WERI-Rb-1 (cell line): ENCODE measurements around the gene ERG.

Source experiments
- DNase-seq: peaks from one replicate; pipeline ENCODE4 v3.0.0-alpha.2; 2020
- H3K27ac ChIP-seq: fragments of 250-450 bp; sonication (Bioruptor Pico); 2 replicates; pipeline ENCODE4 v1.5.1; 2020; ENCODE audit warnings: mild to moderate bottlenecking, moderate library complexity
- H3K27me3 ChIP-seq: fragments of 250-450 bp; sonication (Bioruptor Pico); 2 replicates; pipeline ENCODE4 v1.5.1; 2021; ENCODE audit warnings: mild to moderate bottlenecking, low read depth, moderate library complexity; ENCODE audit not compliant: insufficient read depth, severe bottlenecking
- H3K36me3 ChIP-seq: fragments of 250-450 bp; sonication (Bioruptor Pico); 2 replicates; pipeline ENCODE4 v1.5.1; 2020; ENCODE audit warnings: mild to moderate bottlenecking, moderate library complexity
- H3K4me3 ChIP-seq: 2 replicates; pipeline ENCODE4 v1.5.1; 2011; ENCODE audit warnings: low read depth, mild to moderate bottlenecking, control low read depth, low read length
- H3K9me3 ChIP-seq: fragments of 250-450 bp; sonication (Bioruptor Pico); 2 replicates; pipeline ENCODE4 v1.5.1; 2021; ENCODE audit warnings: mild to moderate bottlenecking, moderate library complexity; ENCODE audit not compliant: severe bottlenecking
- TF ChIP-seq, protein P1 (sequence below): IDR thresholded peaks from 2 replicates; pipeline ENCODE4 v1.5.1; 2011; ENCODE audit warnings: low read depth, mild to moderate bottlenecking, control low read depth, inconsistent platforms, low read length

Gene ERG

DNA sequence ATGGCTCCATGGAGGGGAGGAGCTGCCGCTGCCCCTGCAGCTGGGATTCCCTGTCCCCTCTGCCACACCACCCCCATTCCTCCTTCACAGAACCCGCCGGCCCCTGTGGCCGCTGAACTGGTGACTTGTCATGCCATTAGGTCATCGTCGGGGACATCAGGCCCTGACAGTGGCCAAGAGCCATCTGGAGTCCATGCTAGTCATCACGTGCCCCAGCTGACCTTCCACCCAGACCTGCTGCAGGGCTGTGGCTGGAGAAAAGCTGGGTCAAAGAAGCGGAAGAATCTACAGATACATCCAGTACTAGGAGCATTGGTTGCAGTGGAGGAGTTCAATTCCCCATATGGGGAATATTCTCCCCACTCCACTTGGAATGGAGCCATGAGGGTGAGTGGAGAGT, 163.4 kb downstream of the ERG start:
- Histone ChIP-seq H3K4me3 (no peak overlapping the region), H3K36me3 (no peaks in the 10 kb centered on the region), H3K9me3 (no peaks in the 10 kb centered on the region), H3K27me3 (no peaks in the 10 kb centered on the region), H3K27ac (no peak overlapping the region)
- no peak for DNase-seq
- TF ChIP-seq, protein P1, sequence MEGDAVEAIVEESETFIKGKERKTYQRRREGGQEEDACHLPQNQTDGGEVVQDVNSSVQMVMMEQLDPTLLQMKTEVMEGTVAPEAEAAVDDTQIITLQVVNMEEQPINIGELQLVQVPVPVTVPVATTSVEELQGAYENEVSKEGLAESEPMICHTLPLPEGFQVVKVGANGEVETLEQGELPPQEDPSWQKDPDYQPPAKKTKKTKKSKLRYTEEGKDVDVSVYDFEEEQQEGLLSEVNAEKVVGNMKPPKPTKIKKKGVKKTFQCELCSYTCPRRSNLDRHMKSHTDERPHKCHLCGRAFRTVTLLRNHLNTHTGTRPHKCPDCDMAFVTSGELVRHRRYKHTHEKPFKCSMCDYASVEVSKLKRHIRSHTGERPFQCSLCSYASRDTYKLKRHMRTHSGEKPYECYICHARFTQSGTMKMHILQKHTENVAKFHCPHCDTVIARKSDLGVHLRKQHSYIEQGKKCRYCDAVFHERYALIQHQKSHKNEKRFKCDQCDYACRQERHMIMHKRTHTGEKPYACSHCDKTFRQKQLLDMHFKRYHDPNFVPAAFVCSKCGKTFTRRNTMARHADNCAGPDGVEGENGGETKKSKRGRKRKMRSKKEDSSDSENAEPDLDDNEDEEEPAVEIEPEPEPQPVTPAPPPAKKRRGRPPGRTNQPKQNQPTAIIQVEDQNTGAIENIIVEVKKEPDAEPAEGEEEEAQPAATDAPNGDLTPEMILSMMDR = no peak

GRCh38 chr21:38333301-38334272, 164.7 kb downstream of the ERG start:
- H3K4me3 ChIP-seq = no peak overlapping the region
- TF ChIP-seq, protein P1 = peak; percentile 58
- H3K36me3 ChIP-seq = no peaks in the 10 kb centered on the region
- H3K27me3 ChIP-seq = no peaks in the 10 kb centered on the region
- DNase-seq = no peak
- H3K27ac ChIP-seq = no peak overlapping the region
- no peaks in the 10 kb centered on the region for H3K9me3 ChIP-seq

- no peak for DNase-seq
- Histone ChIP-seq H3K4me3 (no peak overlapping the region), H3K27ac (no peak overlapping the region), H3K36me3 (no peaks in the 10 kb centered on the region), H3K9me3 (no peaks in the 10 kb centered on the region), H3K27me3 (no peaks in the 10 kb centered on the region)
- TF ChIP-seq, protein P1 = no peak
These were observed 167.6 kb downstream of the ERG start for GRCh38 chr21:38330666-38331065.
